ENCODE measurements around the gene PVALEF. TPM values are rescaled to one million over a fixed set of nuclear protein-coding genes. Genes with fewer than 3 reads are reported as not detected.

Gene PVALEF
- total RNA-seq, 2 donors from 2014 or later: not detected

- intact Hi-C loops (cut with DNase I): no loop called here
- no peak for DNase-seq (ENCODE audit: low spot score)
Measured at GRCh38 chr17:81189670-81190530, 24.6 kb downstream of the PVALEF start.

DNA sequence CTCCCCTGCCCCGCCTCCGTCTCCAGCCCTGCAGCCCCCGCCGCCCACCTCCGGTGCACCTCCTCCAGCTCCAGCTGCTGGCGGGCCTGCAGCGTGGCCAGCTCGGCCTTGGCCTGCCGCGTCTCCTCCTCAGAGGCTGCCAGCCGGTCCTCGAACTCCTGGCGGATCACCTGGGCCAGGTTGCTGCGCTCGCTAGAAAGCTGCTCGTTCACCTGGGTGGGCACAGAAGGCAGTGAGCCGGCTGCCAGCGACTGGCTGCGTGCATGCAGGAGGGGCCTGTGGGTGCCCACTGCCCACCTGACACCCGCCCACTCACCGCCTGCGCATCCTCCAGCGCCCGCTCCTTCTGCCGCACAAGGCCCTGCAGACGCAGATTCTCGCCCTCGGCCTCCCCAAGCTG, 25.3 kb downstream of the PVALEF start:
- intact Hi-C loops (cut with DNase I): no loop called here
- no peak for DNase-seq (ENCODE audit: low spot score)

DNA sequence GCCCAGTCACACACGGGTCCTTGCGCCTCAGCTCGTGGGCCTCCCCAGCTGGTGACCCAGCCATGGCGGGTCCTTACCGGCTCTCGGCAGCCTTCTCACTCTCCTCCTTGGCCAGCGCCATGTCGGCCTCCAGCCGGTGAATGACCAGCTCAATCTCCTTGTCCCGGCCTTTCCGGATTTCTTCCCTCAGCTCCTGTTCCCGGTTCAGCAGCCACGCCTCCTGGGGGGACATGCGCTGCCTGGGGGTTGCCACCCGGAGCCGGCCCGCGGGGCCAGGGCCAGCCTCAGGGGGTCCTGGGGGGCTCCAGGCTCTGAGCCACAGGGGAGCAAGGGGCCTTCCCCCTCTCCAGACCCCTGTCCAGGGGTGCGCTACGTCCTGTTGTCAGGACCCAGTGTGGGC, 25.8 kb downstream of the PVALEF start:
- intact Hi-C loops (cut with DNase I): no loop called here
- no peak for DNase-seq (ENCODE audit: low spot score)

DNA sequence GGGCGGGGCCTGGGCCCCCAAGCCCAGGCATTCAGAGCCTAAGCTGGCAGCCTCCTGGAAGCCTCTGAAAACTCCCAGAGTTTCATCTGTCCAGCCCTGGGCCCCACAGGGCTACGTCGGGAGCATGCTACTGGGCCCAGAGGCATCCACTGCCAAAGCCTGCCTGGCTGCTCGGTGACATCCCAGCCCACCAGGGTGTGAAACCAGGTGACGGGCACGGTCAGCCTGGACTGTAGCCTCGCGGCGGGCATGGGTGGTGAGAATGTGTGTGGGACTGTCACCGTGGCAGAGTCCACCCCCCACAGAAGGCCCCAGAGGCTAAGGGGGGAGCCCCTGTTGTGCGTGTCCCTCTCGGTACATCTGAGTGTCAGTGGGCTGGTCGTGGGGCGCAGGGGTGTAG, 26.3 kb downstream of the PVALEF start:
- intact Hi-C loops (cut with DNase I): no loop called here
- DNase-seq (ENCODE audit: low spot score): no peak

- intact Hi-C loops (cut with DNase I): no loop called here
- DNase-seq (ENCODE audit: low spot score): no peak
Measured at GRCh38 chr17:81192386-81193050, 27.2 kb downstream of the PVALEF start.

GRCh38 chr17:81193051-81193410, 27.7 kb downstream of the PVALEF start:
- DNase-seq (ENCODE audit: low spot score): no peak
- intact Hi-C loops (cut with DNase I): no loop called here

- no peak for DNase-seq (ENCODE audit: low spot score)
- intact Hi-C loops (cut with DNase I): no loop called here
Measured at GRCh38 chr17:81193470-81194224, 28.3 kb downstream of the PVALEF start.

DNA sequence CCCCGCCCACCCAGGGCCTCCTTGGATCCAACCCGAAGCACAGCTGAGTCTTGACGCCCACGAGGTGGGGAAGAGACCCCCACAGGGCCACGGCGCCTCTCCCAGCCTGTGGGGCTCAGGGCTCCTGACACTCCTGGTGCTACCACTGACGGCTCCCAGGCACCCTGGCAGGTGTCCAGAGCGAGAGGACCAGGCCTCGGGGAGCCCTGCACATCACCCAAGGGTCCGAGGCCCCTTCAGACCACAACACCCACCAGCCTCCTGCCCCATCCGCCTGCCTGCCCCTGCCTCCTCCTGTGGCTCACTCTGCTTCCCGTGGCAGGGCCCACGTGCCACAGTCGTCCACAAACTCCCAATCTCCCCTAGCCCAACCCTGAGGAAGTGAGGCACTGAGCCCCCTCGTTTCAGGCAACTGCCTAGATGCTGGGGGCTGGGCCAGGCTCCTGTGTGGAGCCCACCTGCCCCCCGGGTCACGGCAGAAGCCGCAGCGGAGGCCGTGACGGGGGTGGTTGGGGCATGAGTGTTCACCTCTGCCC, 29.0 kb downstream of the PVALEF start:
- intact Hi-C loops (cut with DNase I): no loop called here
- no peak for DNase-seq (ENCODE audit: low spot score)

DNA sequence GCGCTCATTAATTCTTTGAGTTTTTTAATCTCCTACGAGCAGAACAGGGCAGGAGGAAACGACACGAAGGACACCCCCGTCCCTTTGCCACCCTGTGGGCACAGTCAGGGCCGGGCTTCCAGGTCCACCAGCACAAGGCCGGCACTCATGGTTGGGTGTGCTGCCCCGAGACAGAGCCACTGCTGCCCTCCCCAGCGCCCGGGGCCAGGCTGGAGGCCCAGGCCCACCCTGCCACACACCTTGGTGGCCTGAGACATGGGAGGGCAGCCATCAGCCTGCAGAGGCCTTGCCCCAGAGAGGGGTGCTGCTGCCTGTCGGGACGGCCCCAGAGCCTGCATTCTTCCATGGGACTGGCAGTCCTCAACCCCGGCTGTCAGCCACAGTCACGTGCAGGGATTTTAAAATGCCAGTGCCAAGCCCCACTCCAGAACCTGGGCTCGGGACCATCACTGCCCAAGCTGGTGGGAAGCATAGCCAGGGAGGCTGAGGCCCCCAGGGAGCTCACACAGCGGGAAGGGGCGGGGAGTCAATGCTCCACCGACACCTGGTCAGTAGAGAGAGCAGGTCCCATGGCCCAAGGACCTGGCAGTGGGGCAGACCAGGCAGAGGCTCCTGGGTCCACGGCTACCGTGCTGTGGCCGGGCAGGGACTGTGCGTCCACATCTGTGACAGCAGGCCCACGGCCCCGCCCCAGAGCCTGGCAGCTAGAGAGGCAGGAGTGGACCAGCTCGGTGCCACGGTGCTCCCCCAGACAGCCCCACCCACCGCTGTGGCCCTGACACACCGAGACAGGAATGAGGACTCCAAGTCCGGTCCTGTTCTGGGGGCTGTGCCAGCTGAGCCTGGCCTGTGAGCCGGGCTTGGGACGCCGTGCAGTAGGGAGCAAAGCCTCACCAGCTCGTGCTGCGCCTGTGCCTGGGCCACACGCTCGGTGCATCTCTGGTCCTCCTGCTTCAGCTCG, 29.9 kb downstream of the PVALEF start:
- intact Hi-C loops (cut with DNase I): no loop called here
- DNase-seq (ENCODE audit: low spot score): no peak

DNA sequence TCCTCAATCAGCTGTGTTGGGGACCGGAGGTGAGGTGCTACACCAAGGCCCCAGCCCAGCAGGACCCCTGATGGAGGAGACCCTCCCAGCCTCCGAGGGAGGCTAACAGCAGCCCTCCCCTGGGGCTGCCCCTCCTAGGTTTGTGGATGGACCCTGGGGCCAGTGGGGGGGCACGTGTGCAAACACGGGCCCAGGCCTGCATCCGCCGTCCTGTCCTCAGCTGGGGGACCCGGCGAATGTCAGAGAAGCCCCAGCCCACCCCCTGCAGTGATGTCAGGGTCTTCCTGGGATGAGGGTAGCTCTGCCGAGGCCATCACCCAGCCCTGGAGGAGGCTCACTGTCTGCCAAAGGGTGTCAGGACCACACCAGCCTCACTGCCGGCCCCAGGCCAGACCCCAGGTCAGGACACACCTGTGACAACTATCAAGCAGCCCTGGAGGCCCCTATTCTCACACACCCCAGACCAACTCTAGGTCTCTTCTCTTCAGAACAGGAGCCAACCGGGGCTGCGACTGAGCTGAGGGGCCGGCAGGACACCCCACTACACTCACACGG, 30.7 kb downstream of the PVALEF start:
- no peak for DNase-seq (ENCODE audit: low spot score)
- intact Hi-C loops (cut with DNase I): no loop called here

DNA sequence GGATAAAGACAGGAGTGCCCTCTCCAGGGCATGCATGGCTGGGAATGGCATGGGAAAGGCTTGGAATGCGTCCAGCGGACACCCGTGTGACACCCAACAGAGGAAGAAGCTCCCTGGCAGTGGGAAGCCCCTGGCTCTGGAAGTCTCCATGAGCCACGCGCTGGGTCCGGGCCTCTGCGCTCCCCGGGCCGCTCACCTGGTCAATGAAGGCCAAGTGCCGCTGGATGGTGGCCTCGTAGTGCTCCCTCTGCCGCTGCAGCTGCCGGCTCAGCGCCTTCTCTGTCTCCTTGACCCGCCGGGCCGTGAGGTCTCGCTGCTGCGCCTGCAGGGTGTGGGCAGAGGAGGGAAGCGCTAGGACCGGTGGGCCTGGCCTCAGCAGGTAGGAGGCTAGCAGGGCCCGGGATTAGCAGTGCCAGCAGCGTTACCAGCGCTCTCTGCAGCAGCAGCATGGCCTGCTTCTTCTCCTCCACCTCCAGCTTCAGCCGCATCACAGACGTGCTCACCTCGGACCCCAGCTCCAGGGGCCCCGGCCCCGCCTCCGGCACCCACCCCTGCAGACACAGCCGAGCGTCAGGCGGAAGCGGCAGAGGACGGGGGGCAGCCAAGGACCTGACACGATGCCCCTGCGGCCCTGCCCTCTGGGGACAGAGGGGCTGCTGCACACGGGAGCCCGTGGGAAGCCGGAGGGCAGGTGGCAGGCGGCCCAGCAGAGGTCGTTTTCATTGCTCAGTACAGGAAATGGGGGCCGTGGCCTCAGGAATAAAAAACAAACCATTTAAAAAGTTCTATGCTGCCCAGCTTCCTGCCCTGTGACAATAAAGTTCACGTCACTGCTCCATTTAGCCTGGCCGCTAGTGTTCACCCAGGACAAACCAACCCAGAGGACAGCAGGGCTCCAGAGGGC, 31.4 kb downstream of the PVALEF start:
- DNase-seq (ENCODE audit: low spot score): no peak
- intact Hi-C loops (cut with DNase I): loop anchor here in 1 of 2 donors (1.0 kb wide), 1 partner anchor 199 kb away; no protein-coding TSS in a partner anchor

DNA sequence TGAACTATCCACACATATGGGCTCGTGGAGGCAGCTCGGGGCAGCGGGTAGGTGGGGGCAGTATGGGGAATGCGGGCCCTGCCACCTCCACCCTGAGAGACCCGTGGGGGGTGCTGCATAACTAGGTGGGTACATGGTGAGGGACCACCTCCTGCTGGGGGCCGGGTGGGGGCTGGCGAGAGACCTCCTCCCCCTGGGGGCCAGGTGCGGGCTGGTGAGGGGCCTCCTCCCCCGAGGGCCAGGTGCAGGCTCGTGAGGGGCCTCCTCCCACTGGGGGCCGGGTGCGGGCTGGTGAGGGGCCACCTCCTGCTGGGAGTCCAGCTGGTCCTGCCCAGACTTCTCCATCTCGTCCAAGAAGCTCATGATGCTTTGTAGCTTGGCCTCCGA, 32.1 kb downstream of the PVALEF start:
- intact Hi-C loops (cut with DNase I): loop anchor here in 1 of 2 donors (1.0 kb wide), 1 partner anchor 200 kb away; no protein-coding TSS in a partner anchor

DNA sequence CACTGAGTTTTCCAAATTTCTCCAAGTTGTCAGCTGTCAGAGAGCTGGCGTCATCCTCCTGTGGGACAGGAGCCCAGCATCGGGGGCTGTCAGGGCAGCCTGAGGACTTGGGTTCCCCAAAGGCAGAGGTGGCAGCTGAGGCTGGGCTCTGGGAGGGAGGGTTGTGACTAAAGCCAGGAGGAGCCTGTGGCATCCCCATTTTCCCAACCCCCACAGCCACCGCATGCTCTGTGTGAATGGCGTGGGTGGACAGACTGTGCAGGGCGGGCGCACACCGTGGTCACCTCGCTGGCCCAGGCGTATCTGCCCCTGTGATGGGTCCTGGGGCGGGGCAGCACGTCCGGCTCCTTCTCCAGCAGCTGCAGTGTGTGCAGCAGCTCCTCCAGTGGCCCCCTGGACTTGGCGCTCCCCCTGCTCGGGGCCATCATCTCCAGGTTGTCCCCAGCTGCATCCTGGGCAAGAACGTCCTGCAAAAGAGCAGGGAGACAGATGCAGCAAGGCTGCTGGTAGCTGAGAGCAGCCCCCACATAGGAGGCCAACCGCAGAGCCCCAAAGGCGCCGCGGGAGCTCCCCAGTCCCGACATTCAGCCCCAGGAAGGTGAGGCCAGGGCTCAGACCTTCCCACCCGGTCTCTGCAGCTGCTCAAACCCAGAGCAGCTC, 32.7 kb downstream of the PVALEF start:
- intact Hi-C loops (cut with DNase I): loop anchor here in 1 of 2 donors (1.0 kb wide), 1 partner anchor 201 kb away; no protein-coding TSS in a partner anchor

More for the DNA sequence above, 32.1 kb downstream of the PVALEF start:
- DNase-seq (ENCODE audit: low spot score): no peak

GRCh38 chr17:81198826-81199481, 33.6 kb downstream of the PVALEF start:
- intact Hi-C loops (cut with DNase I): no loop called here

More for the DNA sequence above, 32.7 kb downstream of the PVALEF start:
- DNase-seq (ENCODE audit: low spot score): no peak

GRCh38 chr17:81199482-81199830, 34.1 kb downstream of the PVALEF start:
- no peak for DNase-seq (ENCODE audit: low spot score)
- intact Hi-C loops (cut with DNase I): no loop called here

More at GRCh38 chr17:81198826-81199481, 33.6 kb downstream of the PVALEF start:
- DNase-seq (ENCODE audit: low spot score): no peak

DNA sequence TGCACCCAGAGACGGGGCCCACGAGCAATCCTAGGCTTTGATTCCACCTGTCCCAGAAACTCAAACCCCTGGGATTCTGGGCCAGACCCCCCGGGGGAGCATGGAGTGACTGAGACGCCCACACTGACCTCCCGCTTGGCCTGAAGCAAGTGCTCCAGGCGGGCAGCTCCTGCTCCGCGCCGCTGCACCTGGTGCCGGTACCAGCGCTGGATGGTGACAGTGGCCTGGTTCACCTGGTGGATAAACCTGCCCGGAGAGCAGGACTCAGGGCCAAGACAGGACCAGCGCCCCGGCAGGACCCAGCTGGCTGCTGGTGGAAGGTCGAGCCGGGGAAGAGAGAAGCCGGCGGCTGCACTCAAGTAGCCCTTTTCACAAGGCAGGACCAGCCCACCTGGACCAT, 34.9 kb downstream of the PVALEF start:
- DNase-seq (ENCODE audit: low spot score): no peak
- intact Hi-C loops (cut with DNase I): no loop called here
